ENCODE results near the gene DTD1. TPM values are rescaled to one million over a fixed set of nuclear protein-coding genes. Genes with fewer than 3 reads are reported as not detected.

Gene DTD1
- total RNA-seq, 1 donor from 2014 or later = 38.1 TPM

- H3K4me2 ChIP-seq (ENCODE audit: low read length) = no peak overlapping the region
- peaks cover 2% of the 10 kb centered on the region for H3K36me3 ChIP-seq (ENCODE audit: insufficient read depth, low read length)
- TF ChIP-seq EZH2 (IDR thresholded peaks at IDR 0.05; ENCODE audit: insufficient read depth, low read length) (no peak), CTCF (IDR thresholded peaks at IDR 0.05; ENCODE audit: insufficient read depth, low read depth, low read length) (no peak)
- H3K79me2 ChIP-seq (ENCODE audit: insufficient read depth, low read length) = no peaks in the 10 kb centered on the region
- no peaks in the 10 kb centered on the region for H4K20me1 ChIP-seq (ENCODE audit: insufficient read depth, low read length)
- H3K4me1 ChIP-seq (ENCODE audit: insufficient read depth, low read length) = no peaks in the 10 kb centered on the region
- no peak overlapping the region for H2AFZ ChIP-seq (ENCODE audit: low read depth, low read length)
- H3K9me3 ChIP-seq (ENCODE audit: insufficient read depth, low read depth, low read length) = no peaks in the 10 kb centered on the region
- H3K4me1 Mint-ChIP-seq (ENCODE audit: low read depth, unreplicated experiment) = peaks cover 3% of the 10 kb centered on the region
- H3K9me3 Mint-ChIP-seq (ENCODE audit: unreplicated experiment) = no peaks in the 10 kb centered on the region
- H3K27me3 Mint-ChIP-seq (ENCODE audit: low read depth, unreplicated experiment) = no peaks in the 10 kb centered on the region
- no peak for FAIRE-seq
- no peak overlapping the region for H3K27ac ChIP-seq (ENCODE audit: low read depth, low read length)
- no peak overlapping the region for H3K27ac Mint-ChIP-seq (ENCODE audit: unreplicated experiment)
- no peak overlapping the region for H3K4me3 Mint-ChIP-seq (ENCODE audit: unreplicated experiment)
- no peaks in the 10 kb centered on the region for H3K27me3 ChIP-seq (ENCODE audit: insufficient read depth, low read length)
- H3K4me3 ChIP-seq (ENCODE audit: insufficient read depth, low read depth, low read length) = no peak overlapping the region
- no peak for DNase-seq (ENCODE audit: low read depth)
- H3K9ac ChIP-seq (ENCODE audit: low read length) = no peak overlapping the region
- H3K36me3 Mint-ChIP-seq (ENCODE audit: low read depth, unreplicated experiment) = peaks cover 6% of the 10 kb centered on the region
Measured at GRCh38 chr20:18749528-18749927, 161.7 kb downstream of the DTD1 start.

- Histone ChIP-seq H3K36me3 (ENCODE audit: insufficient read depth, low read length) (no peaks in the 10 kb centered on the region), H2AFZ (ENCODE audit: low read depth, low read length) (no peak overlapping the region), H3K4me3 (ENCODE audit: insufficient read depth, low read depth, low read length) (no peak overlapping the region), H3K27ac (ENCODE audit: low read depth, low read length) (no peak overlapping the region), H3K9ac (ENCODE audit: low read length) (no peak overlapping the region), H3K9me3 (ENCODE audit: insufficient read depth, low read depth, low read length) (no peaks in the 10 kb centered on the region), H4K20me1 (ENCODE audit: insufficient read depth, low read length) (no peaks in the 10 kb centered on the region), H3K4me1 (ENCODE audit: insufficient read depth, low read length) (no peaks in the 10 kb centered on the region), H3K4me2 (ENCODE audit: low read length) (no peak overlapping the region), H3K27me3 (ENCODE audit: insufficient read depth, low read length) (no peaks in the 10 kb centered on the region), H3K79me2 (ENCODE audit: insufficient read depth, low read length) (no peaks in the 10 kb centered on the region)
- Mint-ChIP-seq H3K4me3 (ENCODE audit: unreplicated experiment) (no peak overlapping the region), H3K4me1 (ENCODE audit: low read depth, unreplicated experiment) (peaks cover 3% of the 10 kb centered on the region), H3K27me3 (ENCODE audit: low read depth, unreplicated experiment) (no peaks in the 10 kb centered on the region), H3K36me3 (ENCODE audit: low read depth, unreplicated experiment) (peaks cover 3% of the 10 kb centered on the region), H3K27ac (ENCODE audit: unreplicated experiment) (no peak overlapping the region), H3K9me3 (ENCODE audit: unreplicated experiment) (no peaks in the 10 kb centered on the region)
- FAIRE-seq = no peak
- no peak for DNase-seq (ENCODE audit: low read depth)
- TF ChIP-seq EZH2 (IDR thresholded peaks at IDR 0.05; ENCODE audit: insufficient read depth, low read length) (no peak), CTCF (IDR thresholded peaks at IDR 0.05; ENCODE audit: insufficient read depth, low read depth, low read length) (no peak)
Measured at GRCh38 chr20:18750735-18751134, 162.9 kb downstream of the DTD1 start.

- H3K4me3 Mint-ChIP-seq (ENCODE audit: unreplicated experiment) = no peak overlapping the region
- Histone ChIP-seq H4K20me1 (ENCODE audit: insufficient read depth, low read length) (no peaks in the 10 kb centered on the region), H3K4me3 (ENCODE audit: insufficient read depth, low read depth, low read length) (no peak overlapping the region), H3K4me1 (ENCODE audit: insufficient read depth, low read length) (no peaks in the 10 kb centered on the region), H3K27ac (ENCODE audit: low read depth, low read length) (no peak overlapping the region), H3K27me3 (ENCODE audit: insufficient read depth, low read length) (no peaks in the 10 kb centered on the region), H2AFZ (ENCODE audit: low read depth, low read length) (no peak overlapping the region), H3K79me2 (ENCODE audit: insufficient read depth, low read length) (no peaks in the 10 kb centered on the region), H3K36me3 (ENCODE audit: insufficient read depth, low read length) (no peaks in the 10 kb centered on the region), H3K4me2 (ENCODE audit: low read length) (no peak overlapping the region), H3K9me3 (ENCODE audit: insufficient read depth, low read depth, low read length) (no peaks in the 10 kb centered on the region), H3K9ac (ENCODE audit: low read length) (no peak overlapping the region)
- FAIRE-seq = no peak
- TF ChIP-seq EZH2 (IDR thresholded peaks at IDR 0.05; ENCODE audit: insufficient read depth, low read length) (no peak), CTCF (IDR thresholded peaks at IDR 0.05; ENCODE audit: insufficient read depth, low read depth, low read length) (no peak)
- no peak for DNase-seq (ENCODE audit: low read depth)
- no peak overlapping the region for H3K27ac Mint-ChIP-seq (ENCODE audit: unreplicated experiment)
- peaks cover 3% of the 10 kb centered on the region for H3K4me1 Mint-ChIP-seq (ENCODE audit: low read depth, unreplicated experiment)
- no peaks in the 10 kb centered on the region for H3K36me3 Mint-ChIP-seq (ENCODE audit: low read depth, unreplicated experiment)
- H3K9me3 Mint-ChIP-seq (ENCODE audit: unreplicated experiment) = no peaks in the 10 kb centered on the region
- H3K27me3 Mint-ChIP-seq (ENCODE audit: low read depth, unreplicated experiment) = no peaks in the 10 kb centered on the region
Measured at GRCh38 chr20:18754030-18754652, 166.3 kb downstream of the DTD1 start.

All from astrocyte (in vitro differentiated cells and primary cell).